Activated CD4-positive, alpha-beta T cell treated with anti-CD3 and anti-CD28 coated beads, Interleukin-2, Interleukin-6, amounts not matched to agents 100 ng/mL and 50 ng/mL, durations not matched to agents 16 hours and 8 hours (primary cell): ENCODE data around the gene TMEM69.
"Not testable (repeated sequence)": the region's sequence is repeated elsewhere in the genome, so short reads cannot be mapped to it uniquely, and the experiment has no call there.

Experiments
- DNase-seq: peaks from one replicate; pipeline ENCODE4 v3.0.0-alpha.2; 2020

TMEM69 gene, protein sequence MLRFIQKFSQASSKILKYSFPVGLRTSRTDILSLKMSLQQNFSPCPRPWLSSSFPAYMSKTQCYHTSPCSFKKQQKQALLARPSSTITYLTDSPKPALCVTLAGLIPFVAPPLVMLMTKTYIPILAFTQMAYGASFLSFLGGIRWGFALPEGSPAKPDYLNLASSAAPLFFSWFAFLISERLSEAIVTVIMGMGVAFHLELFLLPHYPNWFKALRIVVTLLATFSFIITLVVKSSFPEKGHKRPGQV

DNA sequence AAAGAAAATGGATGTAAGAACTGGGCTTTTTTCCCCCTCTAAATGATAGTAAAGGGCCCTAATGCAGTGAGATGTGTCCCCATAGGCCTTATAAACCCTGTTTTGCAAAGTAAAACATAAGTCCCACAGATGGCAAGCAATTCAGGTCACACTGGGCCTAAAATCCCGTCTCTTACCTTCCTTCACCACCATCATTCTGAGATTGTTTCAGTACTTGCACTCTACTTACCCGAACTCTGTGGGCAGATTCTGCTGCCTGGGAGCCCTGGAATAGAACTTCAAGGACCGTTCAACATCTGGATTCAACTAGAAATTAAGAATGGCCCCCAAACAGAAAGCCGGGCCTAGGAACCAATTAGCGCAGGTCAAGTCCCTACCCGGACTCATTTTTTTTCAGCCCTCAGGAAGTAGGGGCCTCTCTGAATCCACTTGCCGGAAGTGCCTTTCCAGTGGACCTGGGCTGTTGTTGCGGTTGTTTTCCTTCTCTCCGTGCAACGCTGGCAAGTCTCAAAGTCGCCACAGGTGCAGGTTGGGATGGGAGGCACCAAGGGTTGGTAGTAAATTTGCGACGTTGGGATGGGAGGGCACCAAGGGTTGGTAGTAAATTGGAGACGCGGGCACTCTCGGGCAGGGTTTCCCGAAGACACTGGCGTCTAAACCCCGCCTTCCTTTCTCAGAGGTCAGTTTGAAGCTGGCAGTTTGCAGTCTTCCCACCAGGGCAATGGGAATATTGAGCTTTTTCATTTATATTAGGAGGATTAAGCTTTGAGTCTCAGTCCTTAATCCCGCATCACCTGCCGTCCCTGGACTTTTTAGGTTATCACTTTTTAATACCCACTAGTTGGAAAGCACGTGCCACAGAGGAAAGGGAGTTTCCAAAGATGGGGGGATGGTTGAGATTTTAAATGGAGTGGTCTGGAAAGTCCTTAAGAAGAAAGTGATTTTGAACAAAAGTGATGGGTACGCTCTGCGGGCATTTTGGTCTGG lies at the start of gene TMEM69:
Gene TMEM69, plus strand, starts transcription at position 428 of the 987 bp plus-strand sequence. CDS start 2,888 bp downstream, outside the sequence.
- DNase-seq: peak; percentile 90

DNA sequence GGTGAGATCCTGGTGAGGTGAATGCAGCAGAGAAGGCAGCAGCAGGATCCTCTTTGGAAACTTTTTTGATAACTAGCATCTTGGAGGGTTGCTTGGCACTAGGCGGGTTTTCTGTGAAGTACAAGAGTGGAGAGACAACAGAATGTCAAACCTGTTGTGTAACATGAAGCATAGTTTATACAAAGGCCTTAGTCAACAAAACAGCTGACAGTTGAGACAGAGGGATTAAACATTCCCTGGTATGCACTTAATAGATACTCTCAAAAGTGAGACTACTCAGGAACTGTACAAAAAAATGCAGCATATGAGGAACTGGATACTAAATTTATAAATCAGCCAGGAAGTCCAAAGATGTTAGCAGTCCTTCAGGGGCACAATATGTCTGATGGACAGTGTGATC lies 47.7 kb upstream of the TMEM69 start:
- DNase-seq: no peak

DNA sequence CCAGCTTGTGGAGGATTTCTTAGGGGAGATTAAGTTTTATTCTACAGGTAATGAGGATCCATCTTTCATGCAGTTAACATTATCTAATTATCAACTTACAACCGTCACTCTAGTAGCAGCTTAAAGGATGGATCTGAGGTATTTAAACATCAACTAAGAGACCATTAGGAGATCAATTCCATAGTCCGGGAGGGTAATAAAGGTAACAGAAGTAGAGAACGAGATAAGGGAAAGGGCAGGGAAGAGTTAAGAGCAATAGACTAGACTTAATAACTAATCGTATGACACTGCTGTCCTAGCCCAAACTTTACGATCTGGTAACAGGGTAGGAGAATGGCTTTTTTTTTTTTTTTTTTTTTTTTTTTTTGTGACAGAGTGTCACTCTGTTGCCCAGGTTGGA lies 44.7 kb upstream of the TMEM69 start:
- DNase-seq: no peak

DNA sequence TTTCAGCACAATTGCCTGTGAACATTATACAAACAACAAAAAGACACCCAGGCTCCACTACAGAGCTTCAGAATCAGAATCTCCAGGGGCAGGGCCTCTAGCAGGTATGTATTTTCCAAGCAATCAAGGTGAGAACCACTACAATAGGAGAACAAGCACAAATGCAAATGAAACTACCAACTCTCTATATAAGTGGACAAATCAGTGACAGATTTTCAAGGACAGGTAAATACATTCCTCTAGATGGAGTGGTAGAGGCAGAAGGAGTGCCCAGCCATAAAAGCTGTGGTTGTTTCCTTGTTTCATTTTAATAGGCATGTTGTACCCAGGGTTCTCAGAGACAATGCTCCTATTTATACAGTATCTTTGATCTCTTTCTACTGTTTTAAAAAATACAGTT lies 44.0 kb upstream of the TMEM69 start:
- DNase-seq: no peak

DNA sequence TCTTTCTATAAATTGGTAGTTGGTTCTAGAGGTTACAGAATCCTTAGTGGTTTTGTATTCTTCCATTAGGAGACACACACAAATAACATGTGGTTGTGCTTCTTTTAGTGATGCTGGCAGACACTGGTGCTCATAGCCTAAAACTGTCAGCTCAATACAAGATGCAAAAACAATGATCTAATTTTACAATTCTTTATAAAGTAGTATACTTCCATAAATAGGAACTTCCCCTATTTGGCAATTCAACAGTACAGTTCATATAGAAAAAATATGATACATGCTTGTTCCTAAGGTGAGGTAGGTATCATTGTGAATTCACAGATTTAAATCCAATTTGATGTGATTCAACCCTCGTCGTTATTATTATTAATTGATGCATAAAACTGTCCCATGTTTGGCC lies 43.3 kb upstream of the TMEM69 start:
- DNase-seq: no peak

DNA sequence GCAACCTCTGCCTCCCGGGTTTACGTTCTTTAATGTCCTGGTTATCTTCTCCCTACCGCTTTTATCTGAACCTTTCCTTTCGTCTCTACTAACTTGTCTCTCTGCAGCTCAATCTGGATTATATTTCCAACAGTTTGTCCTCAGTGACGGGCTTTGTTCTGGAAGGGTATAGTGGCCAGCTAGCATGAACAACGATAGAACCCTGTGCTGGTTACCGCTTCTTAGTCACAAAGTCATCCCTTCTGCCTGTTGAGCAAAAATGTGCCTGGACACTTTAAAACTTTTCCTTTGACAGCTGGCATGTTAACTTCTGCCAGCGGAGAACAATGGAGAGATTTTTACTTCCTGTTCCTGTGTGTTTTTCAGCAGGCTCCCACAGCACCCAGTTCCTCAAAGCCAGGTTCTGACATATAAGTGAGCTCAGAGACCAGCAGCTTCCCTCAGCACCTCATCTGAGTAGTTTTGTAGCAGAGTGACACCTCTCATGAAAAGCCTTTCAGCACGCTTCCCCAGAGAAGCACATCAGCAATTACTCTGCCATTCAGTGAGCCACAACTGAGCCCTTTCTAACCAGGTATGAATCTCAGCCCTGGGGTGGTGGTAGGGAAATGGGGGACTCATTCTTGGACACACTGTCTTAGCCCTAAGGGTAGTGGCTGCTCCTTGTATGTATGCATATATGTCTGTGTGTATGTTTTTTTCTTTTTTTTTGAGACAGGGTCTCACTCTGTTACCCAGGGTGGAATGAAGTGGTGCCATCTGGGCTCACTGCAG lies 40.5 kb upstream of the TMEM69 start:
- DNase-seq: no peak

DNA sequence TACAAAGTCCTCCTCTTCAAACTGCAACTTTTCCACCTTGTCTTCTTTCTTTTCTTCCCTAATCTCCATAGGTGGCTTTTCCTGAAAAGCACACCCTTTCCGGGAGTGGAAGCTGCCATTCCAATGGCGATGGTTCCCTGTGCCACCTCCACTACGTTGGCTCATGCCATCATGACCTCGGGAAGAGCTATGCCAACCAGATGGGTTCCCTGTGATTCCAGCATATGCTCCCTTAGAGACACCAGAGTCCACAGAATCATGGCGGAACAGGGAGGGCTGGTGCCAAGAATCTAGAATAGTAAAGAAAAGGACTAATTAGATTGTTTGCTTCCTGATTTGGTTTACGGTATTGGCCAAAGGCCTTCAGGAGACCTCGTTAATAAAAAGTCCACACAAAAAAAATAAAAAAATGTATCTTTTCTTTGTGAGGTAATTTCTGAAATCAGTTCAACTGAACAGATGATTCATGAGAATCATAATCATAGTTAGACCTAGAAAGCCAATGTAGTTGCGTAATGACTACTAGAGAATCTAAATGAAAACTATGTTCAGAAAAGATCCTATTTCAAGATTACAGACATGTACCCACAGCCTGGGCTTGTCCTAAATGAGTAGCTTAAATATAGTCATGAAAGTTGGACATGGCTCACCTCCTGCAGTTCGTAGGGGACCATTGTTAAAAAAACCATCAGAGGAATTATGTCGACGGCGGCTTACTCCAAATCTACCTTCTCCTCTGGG lies 33.3 kb upstream of the TMEM69 start:
- peak; percentile 72 for DNase-seq

DNA sequence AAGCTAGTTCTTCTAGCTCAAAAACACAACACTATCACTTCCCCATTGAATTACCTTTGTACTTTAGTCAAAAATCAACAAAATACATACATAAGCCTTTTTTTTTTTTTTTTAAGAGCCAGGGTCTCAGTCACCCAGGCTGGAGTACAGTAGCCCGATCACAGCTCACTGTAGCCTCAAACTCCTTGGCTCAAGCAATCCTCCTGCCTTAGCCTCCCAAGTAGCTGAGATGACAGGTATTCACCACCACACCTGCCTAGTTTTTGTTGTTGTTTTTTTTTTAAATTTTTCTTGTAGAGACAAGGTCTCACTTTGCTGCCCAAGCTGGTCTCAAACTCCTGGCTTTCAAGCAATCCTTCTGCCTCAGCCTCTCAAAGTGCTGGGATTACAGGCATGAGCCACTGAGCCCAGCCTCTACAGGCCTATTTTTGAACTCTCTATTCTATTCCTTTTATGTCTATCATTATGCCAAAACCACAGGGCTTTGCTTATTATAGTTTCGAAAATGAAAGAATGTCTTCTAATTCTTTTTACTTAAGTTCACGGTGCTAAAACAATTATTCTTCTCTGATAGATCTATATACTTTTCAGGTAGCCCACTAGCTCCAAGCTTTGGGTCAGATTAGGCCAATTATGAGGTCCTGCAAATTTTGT lies 31.3 kb upstream of the TMEM69 start:
- no peak for DNase-seq

DNA sequence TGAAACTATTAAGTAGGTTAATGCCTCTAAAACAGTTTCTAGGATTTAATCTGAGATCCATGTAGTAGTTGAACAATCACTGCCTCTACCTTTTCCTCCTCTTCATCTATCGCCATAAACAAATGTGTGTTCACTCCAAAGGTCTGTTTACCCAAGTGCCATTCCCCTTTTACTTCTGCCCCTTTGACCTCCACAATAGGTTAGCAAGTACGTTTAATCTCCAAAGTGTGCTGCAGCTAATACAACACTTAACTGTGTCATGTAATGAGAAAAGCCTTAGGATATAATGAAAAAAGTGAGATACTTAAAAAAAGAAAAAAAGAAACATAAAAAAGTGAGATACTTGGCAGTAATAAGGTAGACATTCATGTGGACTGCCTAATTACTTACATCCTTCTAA lies 29.8 kb upstream of the TMEM69 start:
- no peak for DNase-seq

DNA sequence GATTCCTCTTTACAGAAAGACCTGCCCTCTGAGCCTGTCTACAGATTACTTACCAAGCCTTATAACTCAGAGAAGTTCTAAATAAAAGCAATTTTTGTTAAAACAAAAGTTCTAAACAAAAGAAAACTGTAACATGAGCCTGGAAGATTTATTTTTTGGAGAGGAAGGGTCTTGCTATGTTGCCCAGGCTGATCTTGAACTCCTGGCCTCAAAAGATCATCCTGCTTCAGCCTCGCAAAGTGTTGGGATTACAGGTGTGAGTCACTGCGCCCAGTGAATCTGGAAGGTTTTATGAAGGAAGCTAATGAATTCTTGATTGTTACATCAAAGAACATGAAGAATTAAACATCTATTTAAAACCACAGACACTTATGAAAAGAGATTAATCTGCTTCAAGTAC lies 28.8 kb upstream of the TMEM69 start:
- no peak for DNase-seq

DNA sequence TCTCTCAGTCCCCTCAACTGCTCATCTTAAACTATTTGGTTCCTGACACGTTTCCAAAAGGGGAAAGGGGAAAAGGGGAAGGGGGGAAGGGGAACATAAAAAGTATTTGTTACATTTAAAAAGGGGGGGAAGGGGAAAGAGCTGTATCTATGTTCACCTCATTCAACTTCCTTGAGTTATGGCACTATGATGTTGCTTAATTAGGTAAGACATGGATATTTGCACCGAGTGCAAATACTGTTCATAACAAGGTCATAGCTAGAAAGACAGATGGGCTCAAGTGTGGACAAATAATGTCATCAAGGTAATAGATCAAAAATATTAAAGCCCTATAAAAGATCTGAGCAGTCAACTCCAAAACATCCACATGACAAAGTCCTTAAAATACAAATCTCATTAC lies 27.6 kb upstream of the TMEM69 start:
- DNase-seq: no peak

DNA sequence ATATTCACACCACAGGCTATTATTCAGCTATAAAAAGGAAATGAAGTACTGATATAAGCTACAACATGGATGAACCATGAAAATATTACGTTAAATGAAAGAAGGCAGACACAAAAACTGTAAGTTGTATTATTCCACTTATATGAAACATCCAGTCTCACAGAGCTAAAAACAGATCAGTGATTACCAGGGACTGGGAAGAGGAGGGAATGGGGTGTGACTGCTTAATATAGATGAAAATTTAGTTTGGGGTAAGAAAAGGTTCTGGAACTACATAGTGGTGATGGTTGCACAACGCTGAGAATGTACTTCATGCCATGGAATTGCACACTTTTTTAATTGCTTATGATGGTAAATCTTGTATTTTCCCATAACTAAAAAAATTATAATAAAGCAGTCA lies 21.1 kb upstream of the TMEM69 start:
- no peak for DNase-seq

DNA sequence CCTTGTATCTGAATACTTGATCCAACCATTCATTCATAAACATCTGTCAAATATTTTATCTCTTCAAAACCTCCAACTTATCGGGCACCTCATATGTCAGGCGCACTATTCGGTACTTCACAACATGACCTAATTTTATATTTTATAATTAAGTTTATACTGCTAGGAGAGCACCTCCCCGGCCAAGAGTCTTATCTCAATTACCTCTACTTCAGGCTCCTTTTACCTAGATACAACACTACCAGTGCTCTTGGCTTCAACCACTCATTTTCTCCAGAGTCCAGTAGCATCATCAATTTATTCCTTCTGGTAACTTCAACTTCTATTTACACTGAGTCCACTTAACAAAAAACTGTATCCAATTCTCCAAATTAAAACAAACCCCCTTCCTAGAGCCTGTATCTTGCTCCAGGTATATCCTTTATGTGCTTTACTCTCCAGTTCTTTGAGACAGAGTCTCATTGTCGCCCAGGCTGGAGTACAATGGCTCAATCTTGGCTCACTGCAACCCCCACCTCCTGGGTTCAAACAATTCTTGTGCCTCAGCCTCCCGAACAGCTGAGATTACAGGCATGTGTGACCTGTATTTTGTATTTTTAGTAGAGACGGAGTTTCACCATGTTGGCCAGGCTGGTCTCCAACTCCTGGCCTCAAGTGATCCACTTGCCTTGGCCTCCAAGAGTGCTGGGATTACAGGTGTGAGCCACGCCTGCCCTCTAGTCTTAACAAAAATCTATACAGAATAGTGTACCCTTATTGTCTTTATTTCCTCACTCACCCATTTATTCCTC lies 20.5 kb upstream of the TMEM69 start:
- DNase-seq: no peak

DNA sequence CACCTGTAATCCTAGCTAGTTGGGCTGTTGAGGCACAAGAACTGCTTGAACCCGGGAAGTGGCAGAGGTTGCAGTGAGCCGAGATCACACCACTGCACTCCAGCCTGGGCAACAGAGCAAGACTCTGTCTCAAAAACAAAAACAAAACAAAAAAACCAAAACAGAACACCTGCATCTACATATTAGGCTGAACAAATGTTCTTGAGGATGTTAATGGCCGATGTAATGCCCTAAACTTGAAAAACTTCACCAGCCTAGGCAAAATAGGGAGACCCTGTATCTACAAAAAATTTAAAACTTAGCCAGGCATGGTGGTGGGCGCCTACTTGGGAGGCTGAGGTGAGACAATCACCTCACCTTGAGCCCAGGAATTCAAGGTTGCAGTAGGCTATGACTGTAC lies 19.5 kb upstream of the TMEM69 start:
- DNase-seq: no peak

DNA sequence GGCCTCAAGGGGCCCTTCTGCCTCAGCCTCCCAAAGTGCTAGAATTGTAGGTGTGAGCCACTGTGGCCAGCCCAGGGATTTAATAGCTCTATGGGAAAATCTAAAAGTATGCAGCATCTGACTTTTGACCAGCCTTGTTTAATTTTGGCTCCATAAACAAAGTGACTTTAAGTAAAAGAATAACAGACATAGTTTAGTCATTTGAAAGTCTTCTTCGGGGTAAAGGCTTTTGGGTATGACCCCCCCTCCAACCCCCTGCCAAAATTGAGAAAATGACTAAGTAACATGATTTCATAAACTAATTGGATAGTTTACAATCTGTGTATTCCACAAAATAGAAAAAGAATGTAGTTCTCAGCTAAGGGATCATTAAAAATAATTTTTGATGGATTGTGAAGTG lies 18.6 kb upstream of the TMEM69 start:
- no peak for DNase-seq

DNA sequence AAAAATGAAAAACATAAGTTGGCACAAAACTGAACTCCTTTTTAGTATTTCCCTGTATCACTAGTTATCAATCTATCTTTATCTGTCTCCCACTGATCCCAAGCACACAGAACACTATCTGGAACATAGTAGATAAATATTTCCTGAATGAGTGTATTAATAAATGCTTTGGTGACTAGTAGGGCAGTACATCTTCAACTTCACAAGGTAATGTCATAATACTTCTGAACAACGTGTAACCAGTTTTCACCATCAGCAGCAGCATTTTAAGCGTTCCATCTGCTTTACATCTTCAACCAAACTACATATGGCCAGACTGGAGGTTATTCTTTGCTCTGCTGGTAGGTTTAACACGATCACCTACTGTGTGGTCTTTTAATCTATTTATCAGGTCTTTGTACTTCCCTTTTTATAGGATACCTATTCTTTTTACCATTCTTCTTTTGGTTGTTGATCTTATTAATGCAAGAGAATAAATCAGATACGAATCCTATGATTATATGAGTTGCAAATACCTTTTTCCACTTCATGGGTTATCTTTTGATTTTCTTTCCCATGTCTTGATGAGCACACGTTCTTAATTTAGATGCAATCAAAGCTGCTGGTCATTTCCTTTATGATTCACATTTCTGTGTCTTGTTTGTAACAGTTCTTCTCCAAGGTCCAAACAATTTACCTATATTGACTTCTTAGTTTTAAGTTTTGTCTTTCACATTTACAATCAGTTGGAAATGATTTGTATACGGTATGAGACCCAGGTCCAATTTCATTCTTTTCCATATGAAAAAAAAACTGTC lies 17.9 kb upstream of the TMEM69 start:
- DNase-seq: no peak

DNA sequence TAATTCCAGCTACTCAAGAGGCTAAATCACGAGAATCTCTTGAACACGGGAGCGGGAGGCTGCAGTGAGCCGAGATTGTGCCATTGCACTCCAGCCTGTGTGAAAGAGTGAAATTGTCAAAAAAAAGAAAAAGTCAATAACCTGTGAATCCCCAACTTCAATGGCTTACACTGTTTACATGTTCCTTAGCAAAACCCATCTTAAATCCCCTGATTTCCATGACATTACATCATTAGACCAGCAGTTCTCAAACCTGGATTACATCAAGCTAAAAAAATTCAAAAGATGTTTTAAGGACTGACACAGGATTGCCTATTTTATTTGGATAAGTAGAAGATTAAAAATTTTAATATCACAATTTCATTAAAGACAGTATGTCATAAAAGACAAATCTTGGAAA lies 14.0 kb upstream of the TMEM69 start:
- no peak for DNase-seq

DNA sequence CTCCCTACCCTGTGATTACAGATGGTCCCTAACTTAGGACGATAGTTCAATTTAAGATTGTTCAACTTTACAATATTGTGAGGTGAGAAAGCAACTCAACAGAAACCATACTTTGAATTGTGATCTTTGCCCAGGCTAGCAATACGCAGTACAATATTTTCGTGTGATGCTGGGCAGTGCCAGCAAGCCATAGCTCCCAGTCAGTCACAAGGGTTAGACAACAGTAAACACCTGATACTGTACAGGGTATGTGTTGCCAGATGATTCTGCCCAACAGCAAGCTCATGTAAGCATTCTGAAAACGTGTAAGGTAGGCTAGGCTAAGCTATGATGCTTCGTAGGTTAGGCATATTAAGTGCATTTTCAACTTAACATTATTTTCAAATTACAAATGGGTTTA lies 13.5 kb upstream of the TMEM69 start:
- no peak for DNase-seq

DNA sequence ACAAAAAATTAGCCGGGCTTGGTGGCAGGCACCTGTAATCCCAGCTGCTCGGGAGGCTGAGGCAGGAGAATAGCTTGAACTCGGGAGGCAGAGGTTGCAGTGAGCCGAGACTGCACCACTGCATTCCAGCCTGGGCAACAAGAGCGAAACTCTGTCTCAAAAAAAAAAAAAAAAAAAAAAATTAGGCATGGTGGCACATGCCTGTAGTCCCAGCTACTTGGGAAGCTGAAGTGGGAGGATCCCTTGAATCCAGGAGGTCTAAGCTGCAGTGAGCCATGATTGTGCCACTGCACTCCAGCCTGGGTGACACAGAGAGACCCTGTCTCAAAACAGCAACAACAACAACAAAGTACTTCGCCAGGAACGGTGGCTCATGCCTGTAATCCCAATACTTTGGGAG lies 11.4 kb upstream of the TMEM69 start:
- DNase-seq: not testable (repeated sequence)

DNA sequence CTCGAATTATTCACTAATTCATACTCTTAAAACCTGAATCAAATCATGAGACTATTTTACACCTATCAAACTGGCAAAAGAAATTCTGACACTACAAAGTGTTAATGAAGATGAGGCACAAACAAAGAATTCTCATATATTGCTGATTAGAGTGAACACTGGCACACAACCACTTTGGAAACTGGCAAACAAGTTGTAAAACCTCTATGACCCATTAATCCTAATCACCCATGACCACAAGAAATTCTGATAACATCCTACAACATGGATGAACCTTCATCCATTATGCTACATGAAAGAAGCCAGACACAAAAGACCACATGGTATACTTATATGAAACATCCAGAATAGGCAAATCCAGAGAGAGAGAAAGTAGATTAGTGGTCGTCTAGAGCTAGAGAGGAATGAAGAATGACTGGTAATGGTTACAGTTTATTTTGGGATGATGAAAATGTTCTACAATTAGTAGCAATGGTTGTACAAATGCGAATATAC lies 10.2 kb upstream of the TMEM69 start:
- no peak for DNase-seq
